H1 (cell line): ENCODE data around the gene INAFM2. TPM values are rescaled to one million over a fixed set of nuclear protein-coding genes. Genes with fewer than 3 reads are reported as not detected.

Experiments used
- BACH1 ChIP-seq: IDR thresholded peaks from 2 replicates; pipeline ENCODE4 v1.6.1; 2012; ENCODE audit warnings: low read length, improper control_type of control experiment
- JUND ChIP-seq: IDR thresholded peaks from 2 replicates; pipeline ENCODE4 v1.6.1; 2011; ENCODE audit warnings: mild to moderate bottlenecking, improper control_type of control experiment, low read length
- RXRA ChIP-seq: IDR thresholded peaks from 2 replicates; pipeline ENCODE4 v1.6.1; 2011; ENCODE audit warnings: low read depth, mild to moderate bottlenecking, low read length, moderate library complexity; ENCODE audit not compliant: insufficient read depth
- TBP ChIP-seq: IDR thresholded peaks from 2 replicates; pipeline ENCODE4 v1.6.1; 2011; ENCODE audit warnings: low read depth, low read length, improper control_type of control experiment
- TCF12 ChIP-seq: IDR thresholded peaks from 2 replicates; pipeline ENCODE4 v1.6.1; 2011; ENCODE audit warnings: low read depth, mild to moderate bottlenecking, low read length
- polyA plus RNA-seq, 7 experiments: library from polyadenylated mRNA; depleted of rRNA in 3 of 7; stranded (reverse) in 5 of 7; unstranded in 2 of 7; fragments of >200 nt in 5 of 7; fragments of 200-250 nt in 2 of 7; gene quantifications; 1 replicate in 5 of 7; 2 replicates in 1 of 7; 4 replicates in 1 of 7; pipeline versions ENCODE4 v1.2.1 to v1.2.3, GENCODE V29; 2011 to 2013; ENCODE audit warnings: missing spikeins in 2 of 7, mixed read lengths in 2 of 7
- total RNA-seq: library from RNA; stranded (reverse); fragmentation: NEBNext Ultra II Directional; extraction: Animal tissue kit (Norgen Biotek cat#: 25700); gene quantifications from 2 replicates; pipeline ENCODE4 v1.2.1, GENCODE V29; 2021
- TF ChIP-seq, protein P1 (sequence below): IDR thresholded peaks from 2 replicates; pipeline ENCODE4 v1.6.1; 2011; ENCODE audit warnings: low read length, improper control_type of control experiment

INAFM2 gene
- total and polyA plus RNA-seq, 2 of the 8 experiments (the other 6 are each of a cell fraction or from before 2014, with no cell fraction given), result 15.3 to 35.1 TPM

DNA sequence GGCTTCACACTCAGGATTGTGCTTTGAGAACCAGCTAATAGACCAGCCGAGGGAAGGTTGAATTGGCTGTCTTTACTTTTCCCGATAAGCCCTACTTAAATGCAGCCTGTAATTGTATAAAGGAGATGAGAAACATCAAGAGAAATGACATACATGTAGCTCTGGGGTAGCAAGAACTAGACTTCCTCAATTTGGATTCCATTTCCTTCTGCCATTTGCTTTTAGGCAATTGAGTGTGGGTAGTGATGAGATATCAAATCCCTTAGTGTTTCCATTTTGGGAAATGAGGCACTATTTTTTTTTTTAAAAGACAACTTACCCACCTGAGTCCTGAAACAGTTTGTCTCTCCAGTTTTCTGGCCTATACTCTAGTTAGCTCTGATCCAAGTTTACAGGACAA, 2.2 kb downstream of the INAFM2 start (continued):
- TF ChIP-seq, protein P1, sequence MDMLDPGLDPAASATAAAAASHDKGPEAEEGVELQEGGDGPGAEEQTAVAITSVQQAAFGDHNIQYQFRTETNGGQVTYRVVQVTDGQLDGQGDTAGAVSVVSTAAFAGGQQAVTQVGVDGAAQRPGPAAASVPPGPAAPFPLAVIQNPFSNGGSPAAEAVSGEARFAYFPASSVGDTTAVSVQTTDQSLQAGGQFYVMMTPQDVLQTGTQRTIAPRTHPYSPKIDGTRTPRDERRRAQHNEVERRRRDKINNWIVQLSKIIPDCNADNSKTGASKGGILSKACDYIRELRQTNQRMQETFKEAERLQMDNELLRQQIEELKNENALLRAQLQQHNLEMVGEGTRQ, result no peak
- no peak for TF ChIP-seq RXRA
- TF ChIP-seq JUND, result no peak
- no peak for TF ChIP-seq BACH1
- TF ChIP-seq TBP, result no peak
- no peak for TF ChIP-seq TCF12
